Chondrocyte (in vitro differentiated cells): Measurements from ENCODE around the gene SPON2. TPM values are rescaled to one million over a fixed set of nuclear protein-coding genes. Genes with fewer than 3 reads are reported as not detected.

Experiments used
- DNase-seq: peaks from one replicate; pipeline ENCODE4 v3.0.0; 2021; ENCODE audit warnings: mixed read lengths, low spot score
- H3K27ac Mint-ChIP-seq: one replicate; pipeline ENCODE4 v1.8.0; 2021; ENCODE audit warnings: mild to moderate bottlenecking, moderate library complexity, mixed read lengths; ENCODE audit not compliant: unreplicated experiment
- H3K27me3 Mint-ChIP-seq: 2 replicates; pipeline ENCODE4 v1.8.0; 2021; ENCODE audit warnings: low read depth, mixed read lengths
- H3K36me3 Mint-ChIP-seq: 2 replicates; pipeline ENCODE4 v1.8.0; 2021; ENCODE audit warnings: low read depth, mixed read lengths
- H3K4me1 Mint-ChIP-seq: 2 replicates; pipeline ENCODE4 v1.8.0; 2021; ENCODE audit warnings: low read depth, mild to moderate bottlenecking, mixed read lengths
- H3K4me3 Mint-ChIP-seq: one replicate; pipeline ENCODE4 v1.8.0; 2021; ENCODE audit warnings: mild to moderate bottlenecking, moderate library complexity, mixed read lengths; ENCODE audit not compliant: unreplicated experiment
- H3K9me3 Mint-ChIP-seq: 2 replicates; pipeline ENCODE4 v1.8.0; 2021; ENCODE audit warnings: low read depth, mixed read lengths
- total RNA-seq: library from RNA; stranded (reverse); gene quantifications from 3 replicates; pipeline ENCODE4 v1.2.1, GENCODE V29; 2021
- TF ChIP-seq, protein P1 (sequence below): fragments of 200-600 bp; sonication (generic); IDR thresholded peaks from 2 replicates; pipeline ENCODE4 v1.5.0; 2021; ENCODE audit warnings: antibody characterized with exemption, mild to moderate bottlenecking, moderate library complexity

The SPON2 gene
- total RNA-seq, 1 donor from 2014 or later, result 158 TPM

GRCh38 chr4:1198098-1198844 is 25.9 kb upstream of the SPON2 start:
- Mint-ChIP-seq H3K36me3 (no peaks in the 10 kb centered on the region), H3K4me3 (no peak overlapping the region), H3K4me1 (peaks cover 42% of the 10 kb centered on the region), H3K27ac (peak overlapping the region; percentile 74), H3K27me3 (no peaks in the 10 kb centered on the region), H3K9me3 (no peaks in the 10 kb centered on the region)
- peak; percentile 38 for DNase-seq
- TF ChIP-seq, protein P1, sequence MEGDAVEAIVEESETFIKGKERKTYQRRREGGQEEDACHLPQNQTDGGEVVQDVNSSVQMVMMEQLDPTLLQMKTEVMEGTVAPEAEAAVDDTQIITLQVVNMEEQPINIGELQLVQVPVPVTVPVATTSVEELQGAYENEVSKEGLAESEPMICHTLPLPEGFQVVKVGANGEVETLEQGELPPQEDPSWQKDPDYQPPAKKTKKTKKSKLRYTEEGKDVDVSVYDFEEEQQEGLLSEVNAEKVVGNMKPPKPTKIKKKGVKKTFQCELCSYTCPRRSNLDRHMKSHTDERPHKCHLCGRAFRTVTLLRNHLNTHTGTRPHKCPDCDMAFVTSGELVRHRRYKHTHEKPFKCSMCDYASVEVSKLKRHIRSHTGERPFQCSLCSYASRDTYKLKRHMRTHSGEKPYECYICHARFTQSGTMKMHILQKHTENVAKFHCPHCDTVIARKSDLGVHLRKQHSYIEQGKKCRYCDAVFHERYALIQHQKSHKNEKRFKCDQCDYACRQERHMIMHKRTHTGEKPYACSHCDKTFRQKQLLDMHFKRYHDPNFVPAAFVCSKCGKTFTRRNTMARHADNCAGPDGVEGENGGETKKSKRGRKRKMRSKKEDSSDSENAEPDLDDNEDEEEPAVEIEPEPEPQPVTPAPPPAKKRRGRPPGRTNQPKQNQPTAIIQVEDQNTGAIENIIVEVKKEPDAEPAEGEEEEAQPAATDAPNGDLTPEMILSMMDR, result no peak

GRCh38 chr4:1196421-1197183 is 24.2 kb upstream of the SPON2 start:
- H3K36me3 Mint-ChIP-seq, result no peaks in the 10 kb centered on the region

GRCh38 chr4:1195891-1196401 is 23.6 kb upstream of the SPON2 start:
- no peaks in the 10 kb centered on the region for H3K36me3 Mint-ChIP-seq
- TF ChIP-seq, protein P1, result no peak
- peak; percentile 43 for DNase-seq
- no peaks in the 10 kb centered on the region for H3K27me3 Mint-ChIP-seq
- H3K27ac Mint-ChIP-seq, result no peak overlapping the region
- peaks cover 4% of the 10 kb centered on the region for H3K9me3 Mint-ChIP-seq
- H3K4me1 Mint-ChIP-seq, result peaks cover 52% of the 10 kb centered on the region
- no peak overlapping the region for H3K4me3 Mint-ChIP-seq

More at GRCh38 chr4:1196421-1197183, 24.2 kb upstream of the SPON2 start:
- Mint-ChIP-seq H3K4me3 (no peak overlapping the region), H3K9me3 (no peaks in the 10 kb centered on the region), H3K27me3 (no peaks in the 10 kb centered on the region), H3K4me1 (peaks cover 51% of the 10 kb centered on the region), H3K27ac (no peak overlapping the region)
- DNase-seq, result peak; percentile 84
- TF ChIP-seq, protein P1, result no peak

DNA sequence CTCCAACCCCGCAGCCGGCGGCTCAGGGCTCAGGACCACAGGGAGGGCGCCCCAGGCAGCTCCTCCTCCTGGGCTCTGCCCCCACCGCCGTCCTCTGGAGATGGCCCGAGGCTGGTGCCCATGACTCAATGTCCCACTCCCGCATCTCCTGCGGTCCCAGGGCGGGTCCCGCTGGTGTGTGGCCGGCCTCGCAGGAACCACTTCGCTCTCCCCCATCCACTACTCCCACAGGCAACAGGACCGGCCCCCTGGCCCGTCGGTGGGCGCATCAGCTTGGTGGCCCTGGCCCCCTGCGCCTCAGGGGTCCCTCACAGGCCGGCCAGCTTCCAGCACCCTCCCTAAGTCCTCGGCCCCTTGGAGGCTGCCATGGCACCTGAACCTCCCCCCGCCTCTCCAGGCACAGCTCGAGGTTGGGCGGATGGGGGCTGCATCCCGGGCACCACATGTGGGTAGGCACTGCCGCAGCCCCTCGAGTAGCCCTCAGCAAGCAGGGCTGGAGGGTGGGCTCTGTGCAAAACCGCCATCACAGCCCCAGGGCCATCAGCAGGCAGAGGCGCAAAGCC is 22.8 kb upstream of the SPON2 start:
- peaks cover 53% of the 10 kb centered on the region for H3K4me1 Mint-ChIP-seq
- no peak overlapping the region for H3K27ac Mint-ChIP-seq
- peaks cover 4% of the 10 kb centered on the region for H3K9me3 Mint-ChIP-seq
- peak; percentile 91 for DNase-seq
- no peak overlapping the region for H3K4me3 Mint-ChIP-seq
- H3K27me3 Mint-ChIP-seq, result no peaks in the 10 kb centered on the region
- no peaks in the 10 kb centered on the region for H3K36me3 Mint-ChIP-seq
- TF ChIP-seq, protein P1, result no peak
